DOHH2 (cell line): ENCODE data around the gene SALL4.

Experiments used
- H3F3A ChIP-seq: fragments of 200-600 bp; sonication (generic), shearing (Covaris generic); 2 replicates; pipeline ENCODE4 v1.6.0; 2016; ENCODE audit warnings: antibody characterized with exemption, mild to moderate bottlenecking; ENCODE audit not compliant: control insufficient read depth, insufficient read depth
- H3K27ac ChIP-seq: fragments of 200-600 bp; sonication (generic); 2 replicates; pipeline ENCODE4 v1.5.1; 2014; ENCODE audit warnings: low read depth, mild to moderate bottlenecking, low read length, moderate library complexity
- H3K27me3 ChIP-seq: fragments of 200-600 bp; sonication (generic); 2 replicates; pipeline ENCODE4 v1.6.1; 2014; ENCODE audit warnings: mild to moderate bottlenecking, low read length, mixed read lengths; ENCODE audit not compliant: control insufficient read depth
- H3K36me3 ChIP-seq: fragments of 200-600 bp; sonication (generic); 2 replicates; pipeline ENCODE4 v1.6.1; 2014; ENCODE audit warnings: mild to moderate bottlenecking, low read length, moderate library complexity, mixed read lengths; ENCODE audit not compliant: control insufficient read depth
- H3K4me1 ChIP-seq: fragments of 200-600 bp; sonication (generic); 2 replicates; pipeline ENCODE4 v1.6.1; 2014; ENCODE audit warnings: mild to moderate bottlenecking, low read length, mixed read lengths; ENCODE audit not compliant: control insufficient read depth
- H3K4me2 ChIP-seq: fragments of 200-600 bp; sonication (generic); 2 replicates; pipeline ENCODE4 v1.6.0; 2014; ENCODE audit warnings: mild to moderate bottlenecking, low read length, moderate library complexity
- H3K4me3 ChIP-seq: fragments of 200-600 bp; sonication (generic); 2 replicates; pipeline ENCODE4 v1.5.1; 2014; ENCODE audit warnings: mild to moderate bottlenecking, low read length, mixed read lengths
- H3K79me2 ChIP-seq: fragments of 200-600 bp; sonication (generic); 2 replicates; pipeline ENCODE4 v1.6.1; 2014; ENCODE audit warnings: mild to moderate bottlenecking, low read length, mixed read lengths; ENCODE audit not compliant: control insufficient read depth
- H3K9me2 ChIP-seq: fragments of 200-600 bp; sonication (generic); replicated peaks from 2 replicates; pipeline ENCODE4 v1.6.1; 2014; ENCODE audit warnings: mild to moderate bottlenecking, low read length, mixed read lengths; ENCODE audit not compliant: control insufficient read depth
- H3K9me3 ChIP-seq: fragments of 200-600 bp; sonication (generic); 2 replicates; pipeline ENCODE4 v1.6.1; 2014; ENCODE audit warnings: antibody characterized with exemption, low read length, mixed read lengths; ENCODE audit not compliant: control insufficient read depth, insufficient read depth
- H4K20me1 ChIP-seq: fragments of 200-600 bp; sonication (generic); 2 replicates; pipeline ENCODE4 v1.6.0; 2014; ENCODE audit warnings: low read depth, mild to moderate bottlenecking, antibody characterized with exemption, low read length, moderate library complexity; ENCODE audit not compliant: control insufficient read depth, insufficient read depth
- EZH2phosphoT487 ChIP-seq: fragments of 200-600 bp; sonication (generic); IDR thresholded peaks from 2 replicates; pipeline ENCODE4 v1.6.1; 2017; ENCODE audit warnings: borderline replicate concordance, mild to moderate bottlenecking, antibody characterized with exemption, low read length, moderate library complexity, mixed read lengths
- TF ChIP-seq, protein P1 (sequence below): fragments of 200-600 bp; sonication (generic); IDR thresholded peaks from one replicate; pipeline ENCODE4 v1.5.1; 2014; ENCODE audit warnings: antibody characterized with exemption, mild to moderate bottlenecking, low read depth, low read length; ENCODE audit not compliant: poor library complexity, severe bottlenecking

The SALL4 gene

DNA sequence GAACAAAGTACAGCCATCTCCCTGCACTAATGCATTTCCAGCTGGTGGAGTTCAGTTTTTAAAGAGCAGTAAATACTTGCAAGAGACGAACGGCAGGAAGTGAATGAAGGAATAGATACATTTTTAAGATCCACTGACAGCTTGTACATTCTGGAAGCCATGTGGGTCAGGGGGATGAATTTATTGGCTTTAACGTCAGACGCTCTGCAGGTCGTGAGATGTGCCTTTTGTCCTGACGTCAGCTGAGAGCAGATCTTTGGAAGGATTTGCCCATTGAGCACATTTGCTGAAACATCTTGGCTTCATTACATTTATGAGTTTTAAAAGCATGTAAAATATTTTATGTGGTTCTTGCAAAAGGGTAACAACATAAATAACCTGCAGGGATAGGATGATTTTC is 29.5 kb upstream of the SALL4 start:
- H3F3A ChIP-seq = no peaks in the 10 kb centered on the region
- H3K4me3 ChIP-seq = no peak overlapping the region
- H3K4me2 ChIP-seq = no peak overlapping the region
- H3K4me1 ChIP-seq = no peaks in the 10 kb centered on the region
- TF ChIP-seq, protein P1, sequence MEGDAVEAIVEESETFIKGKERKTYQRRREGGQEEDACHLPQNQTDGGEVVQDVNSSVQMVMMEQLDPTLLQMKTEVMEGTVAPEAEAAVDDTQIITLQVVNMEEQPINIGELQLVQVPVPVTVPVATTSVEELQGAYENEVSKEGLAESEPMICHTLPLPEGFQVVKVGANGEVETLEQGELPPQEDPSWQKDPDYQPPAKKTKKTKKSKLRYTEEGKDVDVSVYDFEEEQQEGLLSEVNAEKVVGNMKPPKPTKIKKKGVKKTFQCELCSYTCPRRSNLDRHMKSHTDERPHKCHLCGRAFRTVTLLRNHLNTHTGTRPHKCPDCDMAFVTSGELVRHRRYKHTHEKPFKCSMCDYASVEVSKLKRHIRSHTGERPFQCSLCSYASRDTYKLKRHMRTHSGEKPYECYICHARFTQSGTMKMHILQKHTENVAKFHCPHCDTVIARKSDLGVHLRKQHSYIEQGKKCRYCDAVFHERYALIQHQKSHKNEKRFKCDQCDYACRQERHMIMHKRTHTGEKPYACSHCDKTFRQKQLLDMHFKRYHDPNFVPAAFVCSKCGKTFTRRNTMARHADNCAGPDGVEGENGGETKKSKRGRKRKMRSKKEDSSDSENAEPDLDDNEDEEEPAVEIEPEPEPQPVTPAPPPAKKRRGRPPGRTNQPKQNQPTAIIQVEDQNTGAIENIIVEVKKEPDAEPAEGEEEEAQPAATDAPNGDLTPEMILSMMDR = no peak
- no peak for TF ChIP-seq EZH2phosphoT487
- H3K9me3 ChIP-seq = no peaks in the 10 kb centered on the region
- no peaks in the 10 kb centered on the region for H3K27me3 ChIP-seq
- no peaks in the 10 kb centered on the region for H4K20me1 ChIP-seq
- H3K9me2 ChIP-seq = no peaks in the 10 kb centered on the region
- H3K79me2 ChIP-seq = no peaks in the 10 kb centered on the region
- no peak overlapping the region for H3K27ac ChIP-seq
- H3K36me3 ChIP-seq = no peaks in the 10 kb centered on the region

DNA sequence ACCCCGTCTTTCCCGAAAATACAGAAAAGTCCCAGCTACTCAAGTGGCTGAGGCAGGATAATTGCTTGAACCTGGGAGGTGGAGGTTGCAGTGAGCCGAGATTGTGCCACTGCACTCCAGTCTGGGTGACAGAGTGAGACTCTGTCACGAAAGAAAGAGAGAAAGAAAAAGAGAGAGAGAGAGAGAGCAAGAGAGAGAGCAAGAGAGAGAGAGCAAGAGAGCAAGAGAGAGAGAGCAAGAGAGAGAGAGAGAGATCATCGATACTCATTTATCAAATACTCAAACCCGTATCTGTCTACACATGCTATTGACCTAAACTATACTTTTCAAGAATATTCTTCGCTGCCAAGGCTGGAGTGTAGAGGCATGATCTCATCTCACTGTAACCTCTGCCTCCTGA is 28.2 kb upstream of the SALL4 start:
- H3K27me3 ChIP-seq = no peaks in the 10 kb centered on the region
- no peaks in the 10 kb centered on the region for H3K36me3 ChIP-seq
- no peaks in the 10 kb centered on the region for H3K4me1 ChIP-seq
- H3K27ac ChIP-seq = no peak overlapping the region
- no peak overlapping the region for H3K4me2 ChIP-seq
- TF ChIP-seq, protein P1 = no peak
- TF ChIP-seq EZH2phosphoT487 = no peak
- H3K79me2 ChIP-seq = no peaks in the 10 kb centered on the region
- H3K9me3 ChIP-seq = no peaks in the 10 kb centered on the region
- no peaks in the 10 kb centered on the region for H3F3A ChIP-seq
- no peaks in the 10 kb centered on the region for H3K9me2 ChIP-seq
- H4K20me1 ChIP-seq = no peaks in the 10 kb centered on the region
- H3K4me3 ChIP-seq = no peak overlapping the region

DNA sequence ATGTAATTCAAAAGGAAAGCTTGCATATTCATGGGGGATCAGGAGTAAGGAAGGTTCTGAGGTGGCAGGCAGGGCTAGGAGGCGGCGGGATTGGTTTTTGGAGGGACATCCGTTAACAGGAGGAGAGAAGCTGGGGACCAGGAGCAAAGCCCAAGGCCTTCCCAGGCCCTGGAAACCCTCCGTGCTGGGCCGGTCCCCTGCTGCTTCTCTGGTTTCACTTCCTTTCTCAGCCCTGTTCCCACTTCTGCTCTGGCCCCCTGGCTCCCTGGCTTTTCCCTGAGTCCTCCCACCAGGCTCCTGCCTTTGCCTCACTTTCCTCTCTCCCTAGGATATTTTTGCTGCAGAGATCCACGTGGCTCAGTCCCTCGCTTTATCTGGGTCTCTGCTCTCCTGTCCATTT is 26.4 kb upstream of the SALL4 start:
- TF ChIP-seq, protein P1 = no peak
- no peak for TF ChIP-seq EZH2phosphoT487
- H3K4me2 ChIP-seq = no peak overlapping the region

DNA sequence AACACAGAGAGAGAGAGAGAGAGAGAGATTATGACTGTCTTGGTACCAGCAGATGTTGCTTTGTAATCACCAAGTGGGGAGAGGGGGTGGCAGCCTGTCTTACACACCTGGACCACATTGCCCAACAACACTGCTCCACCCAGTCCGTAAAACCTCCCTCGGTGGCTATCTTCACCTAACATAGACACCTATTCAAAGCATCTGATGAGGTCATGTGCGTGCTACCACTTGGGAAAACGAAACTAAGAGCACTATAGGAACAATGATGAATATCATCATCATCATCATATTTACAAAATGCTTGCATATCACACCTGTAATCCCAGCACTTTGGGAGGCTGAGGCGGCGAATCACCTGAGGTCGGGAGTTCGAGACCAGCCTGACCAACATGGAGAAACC is 24.1 kb upstream of the SALL4 start:
- H3K27me3 ChIP-seq = no peaks in the 10 kb centered on the region
- H3K9me2 ChIP-seq = no peaks in the 10 kb centered on the region
- H3K9me3 ChIP-seq = no peaks in the 10 kb centered on the region
- 0 out of 2 replicates have a peak, but pooled peaks cover 2% of the 10 kb centered on the region for H3K4me1 ChIP-seq
- H4K20me1 ChIP-seq = no peaks in the 10 kb centered on the region
- TF ChIP-seq, protein P1 = no peak
- TF ChIP-seq EZH2phosphoT487 = no peak
- no peaks in the 10 kb centered on the region for H3K79me2 ChIP-seq
- no peak overlapping the region for H3K27ac ChIP-seq
- H3K36me3 ChIP-seq = no peaks in the 10 kb centered on the region
- H3K4me3 ChIP-seq = no peak overlapping the region
- no peaks in the 10 kb centered on the region for H3F3A ChIP-seq
- no peak overlapping the region for H3K4me2 ChIP-seq

More for the DNA sequence above, 26.4 kb upstream of the SALL4 start:
- Histone ChIP-seq H3K79me2 (no peaks in the 10 kb centered on the region), H4K20me1 (no peaks in the 10 kb centered on the region), H3K9me2 (no peaks in the 10 kb centered on the region), H3K27ac (no peak overlapping the region), H3K9me3 (no peaks in the 10 kb centered on the region), H3K4me1 (no peaks in the 10 kb centered on the region), H3K4me3 (no peak overlapping the region), H3K36me3 (no peaks in the 10 kb centered on the region), H3K27me3 (no peaks in the 10 kb centered on the region), H3F3A (no peaks in the 10 kb centered on the region)
